ENCODE measurements around the gene ASTN1.

The ASTN1 gene

DNA sequence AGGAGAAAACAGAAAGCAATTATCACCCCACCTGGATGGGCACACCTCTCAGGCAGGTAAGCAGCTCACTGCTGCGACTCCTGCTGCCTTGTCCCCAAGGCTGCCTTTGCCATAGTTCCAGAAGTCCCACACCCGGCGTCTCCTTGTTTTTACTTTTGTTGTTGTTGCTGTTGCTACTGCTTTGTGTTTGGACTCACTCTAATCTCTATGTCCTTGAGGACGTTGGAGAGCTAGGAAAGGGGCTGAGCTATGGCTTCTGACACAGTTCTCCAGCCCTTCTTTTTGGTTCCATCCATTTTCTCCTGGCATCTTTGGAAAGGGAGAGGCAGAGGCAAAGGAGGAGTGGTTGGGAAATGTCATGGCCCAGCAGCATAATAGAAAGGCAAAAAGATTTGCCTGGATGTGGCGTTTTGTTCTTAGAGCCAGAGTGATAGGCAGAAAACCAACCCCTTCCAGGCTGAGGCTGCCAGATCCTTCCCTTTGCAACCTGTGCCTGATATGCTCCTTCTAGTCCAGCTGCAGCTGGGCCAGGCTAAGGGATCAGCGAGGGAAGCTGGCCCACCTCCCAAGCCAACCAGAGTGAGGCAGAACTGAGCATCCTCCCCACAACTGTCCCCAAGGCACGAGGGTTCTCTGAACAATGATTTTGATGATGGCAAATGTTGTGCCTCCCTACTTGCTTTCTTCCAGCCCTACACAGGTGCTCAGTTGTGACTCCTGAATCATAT lies 270.7 kb downstream of the ASTN1 start:
- Histone ChIP-seq H3K18ac (ENCODE audit: low read depth in 1 of 2, low read length in 2 of 2) (no peak overlapping the region), H3K4me3 (ENCODE audit: insufficient read depth in 1 of 2, low read depth in 1 of 2, low read length in 2 of 2) (no peak overlapping the region), H3K27ac (ENCODE audit: low read length, poor library complexity, severe bottlenecking) (no peak overlapping the region), H3K4me2 (ENCODE audit: low read length, poor library complexity, severe bottlenecking) (no peak overlapping the region), H2BK12ac (ENCODE audit: low read length in 2 of 2) (no peak overlapping the region), H3K23ac (ENCODE audit: low read length in 2 of 2) (no peak overlapping the region), H3K4ac (ENCODE audit: low read depth in 1 of 2, low read length in 2 of 2) (no peak overlapping the region), H2AK5ac (ENCODE audit: low read length, severe bottlenecking) (no peak overlapping the region), H3K36me3 (ENCODE audit: control insufficient read depth in 1 of 2, insufficient read depth in 2 of 2, low read depth in 1 of 2, low read length in 2 of 2) (no peaks in the 10 kb centered on the region), H2AFZ (ENCODE audit: low read depth, low read length) (no peak overlapping the region), H2BK15ac (ENCODE audit: low read depth, poor library complexity, severe bottlenecking) (no peak overlapping the region), H3K14ac (ENCODE audit: low read length in 2 of 2) (no peak overlapping the region), H3K79me1 (replicated peaks; ENCODE audit: low read length, poor library complexity, severe bottlenecking) (no peaks in the 10 kb centered on the region), H2BK120ac (ENCODE audit: low read depth, low read length) (no peak overlapping the region), H4K8ac (ENCODE audit: low read length) (no peak overlapping the region), H2BK5ac (ENCODE audit: low read depth, low read length, poor library complexity, severe bottlenecking) (no peak overlapping the region), H4K91ac (ENCODE audit: low read length) (no peak overlapping the region), H3K9me3 (ENCODE audit: control insufficient read depth, low read length) (no peaks in the 10 kb centered on the region), H3K27me3 (ENCODE audit: control insufficient read depth in 1 of 2, insufficient read depth in 1 of 2, low read length in 2 of 2) (peaks cover 4 to 60% of the 10 kb centered on the region in 2 experiments), H3K9ac (ENCODE audit: low read length) (no peak overlapping the region), H3K4me1 (ENCODE audit: control insufficient read depth, insufficient read depth, low read depth, low read length) (no peaks in the 10 kb centered on the region)
- no peak for DNase-seq
- WGBS, result 82% methylated on average over 7 of the region's 7 CpGs

DNA sequence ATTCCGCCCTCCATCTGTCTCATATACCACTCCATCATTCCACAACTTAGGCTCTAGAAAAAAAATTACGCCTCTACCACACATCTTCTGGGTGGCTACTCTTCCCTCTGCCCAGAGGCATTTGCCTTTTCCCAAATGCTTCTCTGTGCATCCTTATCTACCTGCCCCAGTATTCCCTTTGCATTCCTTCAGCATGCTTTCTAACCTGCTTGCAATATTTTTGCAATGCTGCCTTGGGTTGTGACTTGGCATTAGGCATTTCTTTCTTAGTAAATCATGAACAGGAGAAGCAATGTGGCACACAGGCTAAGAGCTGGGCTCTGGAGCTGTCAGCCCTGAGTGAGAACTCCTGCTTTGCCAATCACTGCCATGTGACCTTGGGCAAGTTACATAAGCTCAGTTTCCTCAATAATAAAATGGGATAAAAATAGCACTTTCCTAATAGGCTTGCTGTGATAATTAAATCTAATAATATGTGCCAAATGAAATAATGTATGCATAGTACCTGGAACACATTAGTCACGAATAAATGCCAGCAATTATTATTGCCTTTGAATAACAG lies 276.0 kb downstream of the ASTN1 start:
- peaks cover 5 to 17% of the 10 kb centered on the region in 2 experiments for H3K27me3 ChIP-seq (ENCODE audit: control insufficient read depth in 1 of 2, insufficient read depth in 1 of 2, low read length in 2 of 2)
- H3K4me3 ChIP-seq (ENCODE audit: insufficient read depth in 1 of 2, low read depth in 1 of 2, low read length in 2 of 2), result no peak overlapping the region
- WGBS, result 65% methylated on average over 2 of the region's 3 CpGs
- no peak overlapping the region for H2BK15ac ChIP-seq (ENCODE audit: low read depth, poor library complexity, severe bottlenecking)
- H3K4me1 ChIP-seq (ENCODE audit: control insufficient read depth, insufficient read depth, low read depth, low read length), result no peaks in the 10 kb centered on the region
- H3K9me3 ChIP-seq (ENCODE audit: control insufficient read depth, low read length), result no peaks in the 10 kb centered on the region
- H2AFZ ChIP-seq (ENCODE audit: low read depth, low read length), result no peak overlapping the region
- no peak overlapping the region for H3K9ac ChIP-seq (ENCODE audit: low read length)
- H3K27ac ChIP-seq (ENCODE audit: low read length, poor library complexity, severe bottlenecking), result no peak overlapping the region
- no peak overlapping the region for H4K91ac ChIP-seq (ENCODE audit: low read length)
- no peak overlapping the region for H3K4me2 ChIP-seq (ENCODE audit: low read length, poor library complexity, severe bottlenecking)
- no peak overlapping the region for H3K23ac ChIP-seq (ENCODE audit: low read length in 2 of 2)
- no peak overlapping the region for H2BK12ac ChIP-seq (ENCODE audit: low read length in 2 of 2)
- DNase-seq, result no peak
- no peaks in the 10 kb centered on the region for H3K79me1 ChIP-seq (replicated peaks; ENCODE audit: low read length, poor library complexity, severe bottlenecking)
- no peaks in the 10 kb centered on the region for H3K36me3 ChIP-seq (ENCODE audit: control insufficient read depth in 1 of 2, insufficient read depth in 2 of 2, low read depth in 1 of 2, low read length in 2 of 2)
- no peak overlapping the region for H2BK120ac ChIP-seq (ENCODE audit: low read depth, low read length)
- H3K14ac ChIP-seq (ENCODE audit: low read length in 2 of 2), result no peak overlapping the region
- no peak overlapping the region for H2BK5ac ChIP-seq (ENCODE audit: low read depth, low read length, poor library complexity, severe bottlenecking)
- H3K18ac ChIP-seq (ENCODE audit: low read depth in 1 of 2, low read length in 2 of 2), result no peak overlapping the region
- H4K8ac ChIP-seq (ENCODE audit: low read length), result no peak overlapping the region
- H3K4ac ChIP-seq (ENCODE audit: low read depth in 1 of 2, low read length in 2 of 2), result no peak overlapping the region
- H2AK5ac ChIP-seq (ENCODE audit: low read length, severe bottlenecking), result no peak overlapping the region

DNA sequence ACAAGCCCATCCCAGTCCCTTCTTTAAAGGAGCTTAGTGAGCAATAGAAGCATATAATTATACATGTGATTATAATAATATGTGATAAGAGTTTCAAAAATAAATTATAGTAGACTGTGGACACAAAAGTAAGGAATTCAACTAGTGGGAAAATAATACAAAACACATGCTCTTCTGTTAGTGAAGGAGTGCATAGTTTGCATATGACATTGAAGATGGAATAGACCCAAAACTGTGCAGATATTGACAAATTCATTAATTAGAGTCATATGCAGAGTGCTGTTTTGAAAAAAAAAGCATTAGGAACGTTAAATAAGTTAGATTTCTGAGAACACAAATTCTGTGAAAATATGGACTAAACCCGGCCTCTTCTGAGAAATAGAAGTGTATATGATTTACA lies 278.8 kb downstream of the ASTN1 start:
- Histone ChIP-seq H2AK5ac (ENCODE audit: low read length, severe bottlenecking) (no peak overlapping the region), H2BK120ac (ENCODE audit: low read depth, low read length) (no peak overlapping the region)
- WGBS, result 0% methylated on average over 1 of the region's 2 CpGs

DNA sequence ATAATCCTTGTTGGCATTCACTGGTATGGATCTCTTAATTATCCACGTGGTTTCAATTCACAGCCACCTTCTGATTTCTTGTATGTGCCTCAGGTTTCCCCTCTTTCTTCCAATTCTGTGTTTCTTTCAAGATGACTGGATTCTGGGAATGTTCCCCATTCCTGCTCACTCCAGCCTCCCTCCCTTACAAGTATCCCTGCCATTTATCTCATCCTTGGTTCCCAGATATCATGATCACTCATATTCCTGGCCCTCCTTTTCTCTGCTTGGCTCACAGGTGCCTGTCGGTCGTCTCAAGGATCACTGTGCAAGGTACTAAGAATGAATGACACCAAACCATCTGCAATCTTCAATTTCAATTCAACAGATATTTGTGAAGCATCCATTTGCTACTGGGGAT lies 279.2 kb downstream of the ASTN1 start:
- no peak overlapping the region for H3K14ac ChIP-seq (ENCODE audit: low read length in 2 of 2)
- no peak overlapping the region for H3K18ac ChIP-seq (ENCODE audit: low read depth in 1 of 2, low read length in 2 of 2)
- H3K79me1 ChIP-seq (replicated peaks; ENCODE audit: low read length, poor library complexity, severe bottlenecking), result no peaks in the 10 kb centered on the region
- no peak overlapping the region for H2AFZ ChIP-seq (ENCODE audit: low read depth, low read length)
- no peak overlapping the region for H2AK5ac ChIP-seq (ENCODE audit: low read length, severe bottlenecking)
- H3K4me2 ChIP-seq (ENCODE audit: low read length, poor library complexity, severe bottlenecking), result no peak overlapping the region
- H3K4me3 ChIP-seq (ENCODE audit: insufficient read depth in 1 of 2, low read depth in 1 of 2, low read length in 2 of 2), result no peak overlapping the region
- H4K91ac ChIP-seq (ENCODE audit: low read length), result no peak overlapping the region
- H2BK12ac ChIP-seq (ENCODE audit: low read length in 2 of 2), result no peak overlapping the region
- H2BK120ac ChIP-seq (ENCODE audit: low read depth, low read length), result no peak overlapping the region
- H4K8ac ChIP-seq (ENCODE audit: low read length), result no peak overlapping the region
- H3K27me3 ChIP-seq (ENCODE audit: control insufficient read depth in 1 of 2, insufficient read depth in 1 of 2, low read length in 2 of 2), result peaks cover 0 to 5% of the 10 kb centered on the region in 2 experiments
- 63% methylated on average over 3 of the region's 3 CpGs for WGBS
- no peak overlapping the region for H3K9ac ChIP-seq (ENCODE audit: low read length)
- no peaks in the 10 kb centered on the region for H3K9me3 ChIP-seq (ENCODE audit: control insufficient read depth, low read length)
- no peaks in the 10 kb centered on the region for H3K4me1 ChIP-seq (ENCODE audit: control insufficient read depth, insufficient read depth, low read depth, low read length)
- no peak overlapping the region for H3K23ac ChIP-seq (ENCODE audit: low read length in 2 of 2)
- DNase-seq, result no peak
- no peak overlapping the region for H3K27ac ChIP-seq (ENCODE audit: low read length, poor library complexity, severe bottlenecking)
- H3K4ac ChIP-seq (ENCODE audit: low read depth in 1 of 2, low read length in 2 of 2), result no peak overlapping the region
- H3K36me3 ChIP-seq (ENCODE audit: control insufficient read depth in 1 of 2, insufficient read depth in 2 of 2, low read depth in 1 of 2, low read length in 2 of 2), result no peaks in the 10 kb centered on the region
- no peak overlapping the region for H2BK5ac ChIP-seq (ENCODE audit: low read depth, low read length, poor library complexity, severe bottlenecking)
- no peak overlapping the region for H2BK15ac ChIP-seq (ENCODE audit: low read depth, poor library complexity, severe bottlenecking)

More for the DNA sequence above, 278.8 kb downstream of the ASTN1 start:
- Histone ChIP-seq H3K23ac (ENCODE audit: low read length in 2 of 2) (no peak overlapping the region), H2BK15ac (ENCODE audit: low read depth, poor library complexity, severe bottlenecking) (no peak overlapping the region), H3K18ac (ENCODE audit: low read depth in 1 of 2, low read length in 2 of 2) (no peak overlapping the region), H2AFZ (ENCODE audit: low read depth, low read length) (no peak overlapping the region), H2BK12ac (ENCODE audit: low read length in 2 of 2) (no peak overlapping the region), H3K4ac (ENCODE audit: low read depth in 1 of 2, low read length in 2 of 2) (no peak overlapping the region), H3K14ac (ENCODE audit: low read length in 2 of 2) (no peak overlapping the region), H3K79me1 (replicated peaks; ENCODE audit: low read length, poor library complexity, severe bottlenecking) (no peaks in the 10 kb centered on the region), H3K27ac (ENCODE audit: low read length, poor library complexity, severe bottlenecking) (no peak overlapping the region), H3K9me3 (ENCODE audit: control insufficient read depth, low read length) (no peaks in the 10 kb centered on the region), H3K36me3 (ENCODE audit: control insufficient read depth in 1 of 2, insufficient read depth in 2 of 2, low read depth in 1 of 2, low read length in 2 of 2) (no peaks in the 10 kb centered on the region), H3K4me3 (ENCODE audit: insufficient read depth in 1 of 2, low read depth in 1 of 2, low read length in 2 of 2) (no peak overlapping the region), H3K27me3 (ENCODE audit: control insufficient read depth in 1 of 2, insufficient read depth in 1 of 2, low read length in 2 of 2) (peaks cover 0 to 5% of the 10 kb centered on the region in 2 experiments), H3K4me1 (ENCODE audit: control insufficient read depth, insufficient read depth, low read depth, low read length) (no peaks in the 10 kb centered on the region), H4K8ac (ENCODE audit: low read length) (no peak overlapping the region), H4K91ac (ENCODE audit: low read length) (no peak overlapping the region), H2BK5ac (ENCODE audit: low read depth, low read length, poor library complexity, severe bottlenecking) (no peak overlapping the region), H3K9ac (ENCODE audit: low read length) (peak overlapping the region; percentile 13), H3K4me2 (ENCODE audit: low read length, poor library complexity, severe bottlenecking) (no peak overlapping the region)
- no peak for DNase-seq

Data from mesenchymal stem cell (in vitro differentiated cells and primary cell).